ENCODE results near the gene DTNB. TPM values are rescaled to one million over a fixed set of nuclear protein-coding genes. Genes with fewer than 3 reads are reported as not detected.

The DTNB gene
- total and polyA plus RNA-seq, 2 of the 4 experiments (the other 2 are of a cell fraction) = 3.8 to 5.3 TPM

DNA sequence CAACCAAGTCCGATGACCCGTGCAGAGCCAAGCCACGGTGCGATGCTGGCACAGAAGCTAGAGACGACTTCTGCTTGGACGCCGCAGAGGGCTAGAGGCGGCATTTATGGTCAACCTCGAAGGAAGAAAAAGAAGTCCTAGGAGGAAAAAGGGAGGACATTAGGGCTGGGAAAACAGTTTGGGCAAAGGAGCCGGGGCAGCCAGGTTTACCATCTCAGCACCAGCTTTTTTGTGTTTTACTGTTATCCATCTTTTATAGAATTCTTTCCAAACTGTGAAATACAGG, 643 bp upstream of the DTNB start:
- H2AK9ac ChIP-seq (replicated peaks; ENCODE audit: low read depth, low read length, poor library complexity) = peak overlapping the region; percentile 92
- WGBS, 2 experiments (ENCODE audit: extremely low coverage in 2 of 2, insufficient read length in 1 of 2) = 40% methylated on average over 1 of the region's 10 CpGs; no CpG with 5 or more reads in 1 of the 2 experiments
- DNase-seq = no peak
- H3K56ac ChIP-seq (ENCODE audit: extremely low read depth, insufficient read depth, low read length) = no peak overlapping the region
- dilution Hi-C loops (cut with HindIII; ENCODE audit: low sequenced_read_pairs, unreplicated experiment) = no loop called here
- H4K5ac ChIP-seq (ENCODE audit: low read depth, low read length) = peak overlapping the region; percentile 5; the same call in 1 of the 2 replicates
- peak overlapping the region; percentile 6; the same call in 1 of the 2 replicates for H3K27ac ChIP-seq (ENCODE audit: insufficient read depth, low read length)
- H3K4me1 ChIP-seq (ENCODE audit: control insufficient read depth, insufficient read depth, low read length) = peaks cover 3% of the 10 kb centered on the region
- peak overlapping the region; percentile 92 for H2AFZ ChIP-seq (replicated peaks; ENCODE audit: low read length, poor library complexity)
- peak overlapping the region; percentile 27; the same call in 1 of the 2 replicates for H3K4ac ChIP-seq (ENCODE audit: low read depth, low read length)
- no peaks in the 10 kb centered on the region; the same call in 1 of the 2 replicates for H3K9me3 ChIP-seq (ENCODE audit: control insufficient read depth, insufficient read depth, low read length)
- H3K14ac ChIP-seq (replicated peaks; ENCODE audit: low read depth, low read length) = no peak overlapping the region
- H3K18ac ChIP-seq (ENCODE audit: low read depth, low read length) = no peak overlapping the region
- no peak overlapping the region for H4K91ac ChIP-seq (ENCODE audit: insufficient read depth, low read depth, low read length)
- ATAC-seq (ENCODE audit: low read depth) = no peak
- POLR2A ChIA-PET (ENCODE audit: unreplicated experiment) = no interaction called here
- in situ Hi-C loops (cut with MboI; ENCODE audit: low sequenced_read_pairs) = no loop called here
- intact Hi-C loops (cut with micrococcal nuclease) = no loop called here
- H4K20me1 ChIP-seq (ENCODE audit: insufficient read depth, low read length) = peaks cover 8% of the 10 kb centered on the region; the same call in 1 of the 2 replicates
- no TSS peak for BruUV-seq (replicated peaks)
- no peak overlapping the region for H2BK15ac ChIP-seq (ENCODE audit: low read depth, low read length)
- no peak overlapping the region; the same call in 1 of the 2 replicates for H3K23ac ChIP-seq (ENCODE audit: low read depth, low read length)
- H3K9ac ChIP-seq (ENCODE audit: low read depth, low read length) = 0 out of 2 replicates have a peak overlapping the region, but pooled peaks have one; percentile 30
- no peak overlapping the region for H2BK5ac ChIP-seq (ENCODE audit: low read depth, low read length, poor library complexity, severe bottlenecking)
- H3K9me1 ChIP-seq (ENCODE audit: insufficient read depth, low read length) = no peaks in the 10 kb centered on the region; the same call in 1 of the 2 replicates
- no peak for TF ChIP-seq ELK1 (IDR thresholded peaks at IDR 0.05; ENCODE audit: borderline replicate concordance, low read depth, low read length)
- H3K79me1 ChIP-seq (ENCODE audit: low read depth in 1 of 2, low read length in 2 of 2) = peaks cover 0 to 9% of the 10 kb centered on the region in 2 experiments
- H3K27me3 ChIP-seq (ENCODE audit: control insufficient read depth, insufficient read depth, low read length) = no peaks in the 10 kb centered on the region; the same call in none of the 2 replicates
- CTCF ChIA-PET = interaction anchor here (1.5 kb wide), 1 partner anchor 9 kb away, joined by 4 read pairs; no protein-coding TSS in a partner anchor
- no peak overlapping the region for H2AK5ac ChIP-seq (ENCODE audit: low read depth, low read length)
- no peaks in the 10 kb centered on the region for H3K36me3 ChIP-seq (ENCODE audit: control insufficient read depth, insufficient read depth, low read length)
- peak overlapping the region; percentile 63 for H3K4me3 ChIP-seq (ENCODE audit: insufficient read depth, low read depth, low read length)
- H2BK20ac ChIP-seq (ENCODE audit: low read depth, low read length) = no peak overlapping the region
- H2BK120ac ChIP-seq (ENCODE audit: low read depth, low read length) = no peak overlapping the region
- H4K8ac ChIP-seq (ENCODE audit: low read depth in 2 of 2, low read length in 2 of 2) = peak overlapping the region in 1 of 2 experiments; percentile 73; a peak in 1 of 4 replicates
- peak overlapping the region; percentile 87 for H3K4me2 ChIP-seq (ENCODE audit: low read depth, low read length)
